Mononuclear cell (primary cell): ENCODE results near the gene EPB41L4A. TPM values are rescaled to one million over a fixed set of nuclear protein-coding genes. Genes with fewer than 3 reads are reported as not detected.
"Not testable (repeated sequence)": the region's sequence is repeated elsewhere in the genome, so short reads cannot be mapped to it uniquely, and the experiment has no call there.

Experiments used
- H3K27me3 ChIP-seq: 2 replicates; pipeline ENCODE4 v1.6.0; 2011; ENCODE audit warnings: low read length, control low read depth; ENCODE audit not compliant: insufficient read depth
- H3K4me1 ChIP-seq: 2 replicates; pipeline ENCODE4 v1.5.1; 2011; ENCODE audit warnings: mild to moderate bottlenecking, low read length, control low read depth; ENCODE audit not compliant: insufficient read depth
- H3K4me3 ChIP-seq: 2 replicates; pipeline ENCODE4 v1.5.1; 2011; ENCODE audit warnings: mild to moderate bottlenecking, low read length, moderate library complexity
- H3K9me3 ChIP-seq: 2 replicates; pipeline ENCODE4 v1.5.1; 2011; ENCODE audit warnings: low read depth, mild to moderate bottlenecking, control low read depth, low read length
- total RNA-seq: library from RNA; depleted of rRNA; stranded (reverse); fragments of >200 nt; gene quantifications from one replicate; pipeline ENCODE4 v1.2.3, GENCODE V29; 2012

Gene EPB41L4A
- total RNA-seq, 1 donor = 3.4 TPM

DNA sequence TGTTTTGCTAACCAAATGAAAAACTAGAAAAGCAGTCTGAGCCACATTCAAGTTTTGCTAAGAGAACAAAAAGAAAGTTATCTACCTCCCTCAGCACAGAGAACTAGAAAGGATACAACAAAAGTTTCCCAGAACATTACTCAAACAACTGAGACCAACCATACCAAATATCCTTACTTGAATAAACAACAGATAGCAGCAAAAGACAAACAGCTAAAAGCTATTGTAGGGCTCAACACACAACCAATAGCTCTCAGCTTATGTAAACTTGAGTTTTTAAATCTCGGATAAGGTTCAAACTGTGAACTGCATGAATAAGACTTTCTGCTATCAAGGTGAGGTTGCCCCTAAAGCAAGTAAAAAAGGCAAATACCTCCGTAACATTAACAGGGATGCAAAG lies 3.5 kb downstream of the EPB41L4A start:
- peaks cover 26% of the 10 kb centered on the region for H3K4me1 ChIP-seq
- H3K4me3 ChIP-seq = no peak overlapping the region
- H3K9me3 ChIP-seq = no peaks in the 10 kb centered on the region
- H3K27me3 ChIP-seq = peaks cover 58% of the 10 kb centered on the region

DNA sequence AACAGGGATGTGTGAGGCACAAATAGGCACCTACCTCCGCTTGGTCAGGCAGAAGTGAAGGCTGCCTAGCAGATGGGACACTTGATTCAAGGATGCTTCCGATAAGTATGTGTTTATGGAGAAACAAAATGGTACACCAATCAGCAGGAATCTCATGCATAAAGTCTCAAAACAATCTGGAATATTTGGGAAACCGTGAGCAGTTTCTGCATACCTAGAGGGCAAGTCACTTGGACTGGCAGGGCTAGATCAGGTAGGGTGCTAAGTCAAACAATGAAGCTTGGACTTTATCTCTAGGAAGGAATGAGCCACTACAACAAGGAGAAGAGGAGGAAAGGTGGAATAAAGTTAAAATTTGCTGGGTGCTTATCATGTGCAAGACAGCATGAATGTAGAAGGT lies 5.5 kb downstream of the EPB41L4A start:
- H3K27me3 ChIP-seq = peaks cover 41% of the 10 kb centered on the region
- peaks cover 8% of the 10 kb centered on the region for H3K4me1 ChIP-seq
- H3K4me3 ChIP-seq = no peak overlapping the region
- H3K9me3 ChIP-seq = no peaks in the 10 kb centered on the region

DNA sequence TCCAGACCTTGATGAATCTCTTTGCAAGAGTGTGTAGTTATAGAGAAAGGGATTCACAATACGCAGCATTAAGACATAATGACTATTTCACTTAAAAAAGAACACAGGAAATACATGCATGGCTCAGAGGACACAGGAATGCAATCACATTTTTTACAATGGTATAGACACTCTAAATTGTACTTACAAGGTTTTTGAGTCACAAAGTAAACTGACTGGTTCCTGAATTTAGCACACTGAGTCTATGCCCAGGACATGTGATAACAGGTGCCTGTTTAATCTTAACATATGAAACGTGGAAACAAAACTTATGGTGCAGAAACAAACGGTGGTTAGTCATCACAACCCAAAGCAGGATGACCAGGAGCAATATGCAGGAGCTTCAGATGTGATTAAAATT lies 6.7 kb downstream of the EPB41L4A start:
- Histone ChIP-seq H3K4me3 (no peak overlapping the region), H3K27me3 (peaks cover 28% of the 10 kb centered on the region), H3K9me3 (no peaks in the 10 kb centered on the region), H3K4me1 (no peaks in the 10 kb centered on the region)

DNA sequence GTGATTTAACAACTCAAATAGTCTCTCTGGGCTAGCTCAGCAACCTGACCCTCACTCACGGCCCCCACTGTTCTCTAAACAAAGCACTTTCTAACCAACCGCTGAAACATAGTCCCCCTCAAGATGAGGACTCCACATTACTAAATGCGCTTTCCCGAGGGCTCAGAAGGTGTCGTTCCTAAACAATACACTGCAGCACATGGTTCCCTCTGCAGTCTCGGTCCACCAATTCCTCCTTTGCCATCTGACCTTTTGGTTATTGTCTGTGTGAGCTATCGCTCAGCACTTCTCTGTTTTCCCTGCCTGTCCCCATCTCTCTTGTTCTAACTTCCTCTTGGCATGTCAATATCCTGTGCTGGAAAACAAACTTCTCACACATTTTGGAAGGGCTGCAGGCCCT lies 7.2 kb downstream of the EPB41L4A start:
- Histone ChIP-seq H3K4me3 (no peak overlapping the region), H3K9me3 (no peaks in the 10 kb centered on the region), H3K27me3 (peaks cover 24% of the 10 kb centered on the region), H3K4me1 (no peaks in the 10 kb centered on the region)

- no peaks in the 10 kb centered on the region for H3K9me3 ChIP-seq
Observed at GRCh38 chr5:112407666-112408065, 11.4 kb downstream of the EPB41L4A start.

DNA sequence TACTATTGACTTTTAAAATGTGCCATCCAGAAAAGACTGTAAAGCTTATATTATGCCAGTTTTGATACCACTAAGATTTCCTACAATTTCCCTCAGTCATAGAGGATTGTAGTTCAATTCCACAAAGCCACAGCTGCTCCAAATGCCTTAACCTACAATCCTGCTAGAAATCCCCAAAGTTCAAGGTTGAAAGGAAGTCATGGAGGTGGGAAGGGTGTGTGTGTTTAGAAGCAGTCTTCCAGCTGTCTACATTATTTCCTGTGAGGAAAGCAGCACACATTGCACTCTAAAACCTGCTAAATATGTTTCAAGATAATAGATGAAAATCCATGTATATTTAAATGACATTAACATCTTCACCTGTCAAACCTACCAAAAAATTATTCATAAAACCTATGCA lies 11.8 kb downstream of the EPB41L4A start:
- Histone ChIP-seq H3K4me3 (no peak overlapping the region), H3K27me3 (no peaks in the 10 kb centered on the region), H3K4me1 (no peaks in the 10 kb centered on the region)

More at GRCh38 chr5:112407666-112408065, 11.4 kb downstream of the EPB41L4A start:
- no peaks in the 10 kb centered on the region for H3K27me3 ChIP-seq
- no peaks in the 10 kb centered on the region for H3K4me1 ChIP-seq
- H3K4me3 ChIP-seq = no peak overlapping the region

GRCh38 chr5:112403069-112403468 lies 16.0 kb downstream of the EPB41L4A start:
- Histone ChIP-seq H3K4me1 (no peaks in the 10 kb centered on the region), H3K4me3 (no peak overlapping the region), H3K27me3 (peaks cover 2% of the 10 kb centered on the region), H3K9me3 (no peaks in the 10 kb centered on the region)

More for the DNA sequence above, 11.8 kb downstream of the EPB41L4A start:
- no peaks in the 10 kb centered on the region for H3K9me3 ChIP-seq

DNA sequence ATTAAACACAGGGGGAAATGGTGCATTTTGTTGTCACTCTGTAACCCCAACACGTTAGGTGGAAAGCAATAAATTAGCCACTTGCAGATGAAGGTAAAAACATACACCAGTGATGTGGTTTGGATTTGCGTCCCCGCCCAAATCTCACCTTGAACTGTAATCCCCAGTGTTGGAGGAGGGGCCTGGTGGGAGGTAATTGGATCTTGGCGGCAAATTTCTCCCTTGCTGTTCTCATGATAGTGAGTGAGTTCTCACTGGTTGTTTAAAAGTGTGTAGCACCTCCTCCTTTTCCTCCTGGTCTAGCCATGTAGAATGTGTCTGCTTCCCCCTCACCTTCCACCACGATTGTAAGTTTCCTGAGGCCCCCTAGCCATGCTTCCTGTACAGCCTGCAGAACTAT lies 17.2 kb downstream of the EPB41L4A start:
- Histone ChIP-seq H3K4me3 (no peak overlapping the region), H3K4me1 (no peaks in the 10 kb centered on the region), H3K27me3 (peaks cover 2% of the 10 kb centered on the region), H3K9me3 (no peaks in the 10 kb centered on the region)

GRCh38 chr5:112397690-112398089 lies 21.4 kb downstream of the EPB41L4A start:
- Histone ChIP-seq H3K4me3 (no peak overlapping the region), H3K9me3 (no peaks in the 10 kb centered on the region)

GRCh38 chr5:112396430-112396829 lies 22.6 kb downstream of the EPB41L4A start:
- no peak overlapping the region for H3K4me3 ChIP-seq
- H3K27me3 ChIP-seq = peaks cover 2% of the 10 kb centered on the region
- H3K9me3 ChIP-seq = no peaks in the 10 kb centered on the region
- H3K4me1 ChIP-seq = no peaks in the 10 kb centered on the region

More at GRCh38 chr5:112397690-112398089, 21.4 kb downstream of the EPB41L4A start:
- peaks cover 2% of the 10 kb centered on the region for H3K27me3 ChIP-seq
- no peaks in the 10 kb centered on the region for H3K4me1 ChIP-seq

GRCh38 chr5:112395299-112395698 lies 23.8 kb downstream of the EPB41L4A start:
- not testable (repeated sequence) for H3K4me1 ChIP-seq, H3K4me3 ChIP-seq, H3K27me3 ChIP-seq, H3K9me3 ChIP-seq

GRCh38 chr5:112390327-112390726 lies 28.8 kb downstream of the EPB41L4A start:
- no peak overlapping the region for H3K4me3 ChIP-seq
- no peaks in the 10 kb centered on the region for H3K9me3 ChIP-seq
- H3K27me3 ChIP-seq = no peaks in the 10 kb centered on the region
- no peaks in the 10 kb centered on the region for H3K4me1 ChIP-seq

GRCh38 chr5:112388739-112389138 lies 30.3 kb downstream of the EPB41L4A start:
- Histone ChIP-seq H3K4me3 (no peak overlapping the region), H3K27me3 (no peaks in the 10 kb centered on the region), H3K4me1 (no peaks in the 10 kb centered on the region), H3K9me3 (no peaks in the 10 kb centered on the region)

DNA sequence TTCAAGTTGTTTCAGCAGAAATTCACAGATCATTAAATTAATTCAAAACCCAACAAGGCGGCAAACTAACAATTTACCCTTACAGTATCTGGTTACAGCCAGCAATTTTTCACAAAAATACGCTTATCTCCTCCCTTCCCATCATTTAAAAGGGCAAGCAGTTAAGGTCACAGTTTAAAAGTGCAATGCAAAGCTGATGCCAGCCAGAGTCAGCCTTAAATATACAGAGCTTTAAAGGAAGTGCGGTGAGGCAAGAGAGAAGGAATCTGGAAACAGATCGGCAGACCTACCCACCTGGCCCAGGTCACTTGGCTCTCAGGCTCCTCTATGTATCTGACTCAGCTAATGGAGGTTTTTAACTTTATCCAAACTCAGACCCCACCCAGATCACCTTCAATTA lies 31.0 kb downstream of the EPB41L4A start:
- H3K4me1 ChIP-seq = no peaks in the 10 kb centered on the region
- H3K27me3 ChIP-seq = no peaks in the 10 kb centered on the region
- no peak overlapping the region for H3K4me3 ChIP-seq
- no peaks in the 10 kb centered on the region for H3K9me3 ChIP-seq

- H3K27me3 ChIP-seq = no peaks in the 10 kb centered on the region
- H3K9me3 ChIP-seq = no peaks in the 10 kb centered on the region
- H3K4me3 ChIP-seq = no peak overlapping the region
- H3K4me1 ChIP-seq = no peaks in the 10 kb centered on the region
Observed at GRCh38 chr5:112386766-112387165, 32.3 kb downstream of the EPB41L4A start.

DNA sequence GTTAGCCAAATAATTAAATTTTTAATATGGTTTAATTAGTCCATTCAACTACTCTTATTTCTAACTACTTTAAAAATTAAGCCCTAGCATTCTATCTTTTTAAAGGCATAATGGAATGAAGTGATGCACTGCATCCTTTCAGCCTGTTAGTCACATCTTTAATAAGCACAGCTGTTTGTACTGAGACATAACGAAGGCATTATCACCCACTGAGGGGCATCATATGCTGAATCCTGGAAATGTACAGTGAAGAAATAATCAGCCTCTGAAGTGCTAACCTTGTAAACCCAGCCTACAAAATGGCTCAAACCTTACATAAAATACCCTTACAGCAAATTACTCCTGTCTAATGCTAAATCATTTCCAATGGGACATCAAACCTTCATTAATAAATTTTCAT lies 33.1 kb downstream of the EPB41L4A start:
- no peaks in the 10 kb centered on the region for H3K4me1 ChIP-seq
- H3K27me3 ChIP-seq = no peaks in the 10 kb centered on the region
- no peaks in the 10 kb centered on the region for H3K9me3 ChIP-seq
- H3K4me3 ChIP-seq = no peak overlapping the region

- H3K4me1 ChIP-seq = no peaks in the 10 kb centered on the region
- H3K4me3 ChIP-seq = no peak overlapping the region
- no peaks in the 10 kb centered on the region for H3K27me3 ChIP-seq
- no peaks in the 10 kb centered on the region for H3K9me3 ChIP-seq
Observed at GRCh38 chr5:112385566-112385965, 33.5 kb downstream of the EPB41L4A start.
